ENCODE results near the gene PTPRU. TPM values are rescaled to one million over a fixed set of nuclear protein-coding genes. Genes with fewer than 3 reads are reported as not detected.

PTPRU gene
- total and polyA plus RNA-seq, 2 of the 8 experiments (the other 6 are each of a cell fraction or from before 2014, with no cell fraction given): 33.8 to 41.8 TPM

- Histone ChIP-seq H3K4me1 (replicated peaks in 1 of 4; ENCODE audit: control insufficient read depth in 3 of 4, insufficient read depth in 4 of 4, low read length in 3 of 4) (peaks cover 0 to 16% (median 12%) of the 10 kb centered on the region in 4 experiments; a peak in 6 of 7 replicates), H2BK20ac (ENCODE audit: low read length) (no peak overlapping the region), H4K8ac (ENCODE audit: extremely low read depth, insufficient read depth, low read length) (peak overlapping the region; percentile 65; the same call in 1 of the 2 replicates), H3K79me1 (ENCODE audit: low read depth, low read length) (peaks cover 4% of the 10 kb centered on the region; the same call in 1 of the 2 replicates), H2BK5ac (ENCODE audit: low read depth, low read length) (no peak overlapping the region; the same call in 1 of the 2 replicates), H3K14ac (ENCODE audit: insufficient read length) (no peak overlapping the region), H3K79me2 (ENCODE audit: control insufficient read depth in 1 of 2, insufficient read depth in 2 of 2, low read length in 2 of 2) (no peaks in the 10 kb centered on the region), H3K56ac (replicated peaks; ENCODE audit: insufficient read length, low read depth, low read length) (no peak overlapping the region), H3K4me2 (ENCODE audit: insufficient read depth in 1 of 2, low read depth in 2 of 2, low read length in 2 of 2) (no peak overlapping the region), H2BK120ac (replicated peaks; ENCODE audit: low read depth, low read length) (no peak overlapping the region), H2BK15ac (ENCODE audit: low read length) (no peak overlapping the region), H3K9ac (replicated peaks in 1 of 4; ENCODE audit: extremely low read depth in 1 of 4, low read depth in 3 of 4, low read length in 3 of 4) (no peak overlapping the region; a peak in 1 of 7 replicates), H2BK12ac (ENCODE audit: low read depth, low read length) (no peak overlapping the region), H3K27ac (ENCODE audit: low read depth, low read length) (no peak overlapping the region), H3K23ac (ENCODE audit: insufficient read length) (no peak overlapping the region), H3K23me2 (ENCODE audit: low read depth, low read length) (peaks cover 4% of the 10 kb centered on the region), H3K27me3 (replicated peaks in 1 of 4; ENCODE audit: control insufficient read depth in 3 of 4, extremely low read depth in 1 of 4, insufficient read depth in 3 of 4, low read length in 3 of 4) (no peaks in the 10 kb centered on the region), H2AK5ac (ENCODE audit: low read depth, low read length) (no peak overlapping the region), H4K20me1 (replicated peaks in 1 of 2; ENCODE audit: control insufficient read depth in 1 of 2, insufficient read depth in 2 of 2, low read length in 2 of 2) (no peaks in the 10 kb centered on the region), H3K4ac (replicated peaks; ENCODE audit: insufficient read length, low read depth, low read length) (no peak overlapping the region), H4K91ac (replicated peaks; ENCODE audit: insufficient read length, low read length) (no peak overlapping the region), H3K4me3 (ENCODE audit: extremely low read depth in 1 of 4, insufficient read depth in 2 of 4, low read depth in 3 of 4, low read length in 4 of 4) (no peak overlapping the region), H3K18ac (ENCODE audit: extremely low read depth, low read length) (no peak overlapping the region), H3K9me3 (ENCODE audit: insufficient read depth in 2 of 2, low read depth in 1 of 2, low read length in 1 of 2) (no peaks in the 10 kb centered on the region), H3K36me3 (ENCODE audit: control insufficient read depth in 2 of 4, insufficient read depth in 4 of 4, low read length in 3 of 4) (peaks cover 0 to 7% (median 0%) of the 10 kb centered on the region in 4 experiments; a peak in 1 of 8 replicates), H4K5ac (ENCODE audit: insufficient read length, low read depth, low read length) (no peak overlapping the region), H2AFZ (ENCODE audit: low read length) (no peak overlapping the region)
- 95% methylated on average over 11 of the region's 11 CpGs; no CpG with 5 or more reads in 1 of the 2 experiments for WGBS, 2 experiments (ENCODE audit: extremely low coverage in 1 of 2, insufficient coverage in 1 of 2, insufficient read length in 1 of 2, insufficient replicate concordance in 2 of 2, low coverage in 1 of 2, low lambda C conversion rate in 2 of 2, missing lambda C conversion rate in 1 of 2)
- CTCF ChIA-PET (ENCODE audit: partially characterized antibody): no interaction called here
- FAIRE-seq (no peak), DNase-seq (ENCODE audit: low read depth in 1 of 2, low spot score in 2 of 2) (no peak)
- POLR2A ChIA-PET (ENCODE audit: partially characterized antibody): interaction anchor here (1.3 kb wide), 1 partner anchor 23 kb away, joined by 4 read pairs; no protein-coding TSS in a partner anchor
- no peak for TF ChIP-seq BACH1 (IDR thresholded peaks at IDR 0.05; ENCODE audit: low read length)
- TF ChIP-seq SP2 (IDR thresholded peaks at IDR 0.05; ENCODE audit: low read length): no peak
- TF ChIP-seq NRF1 (IDR thresholded peaks at IDR 0.05; ENCODE audit: low read depth, low read length): no peak
- TF ChIP-seq TAF7 (optimal IDR thresholded peaks at IDR 0.05; ENCODE audit: borderline replicate concordance, low read depth, low read length): no peak
- no peak for TF ChIP-seq CHD2 (IDR thresholded peaks at IDR 0.05; ENCODE audit: low read length)
- TF ChIP-seq RNF2 (IDR thresholded peaks at IDR 0.05; ENCODE audit: borderline replicate concordance, low read depth, low read length, missing control alignments, poor library complexity, severe bottlenecking): no peak
- TF ChIP-seq CEBPB (IDR thresholded peaks at IDR 0.05; ENCODE audit: low read depth, low read length): no peak
- TF ChIP-seq GTF2F1 (IDR thresholded peaks at IDR 0.05; ENCODE audit: borderline replicate concordance, low read depth, low read length): no peak
- TF ChIP-seq CBX8 (IDR thresholded peaks at IDR 0.05; ENCODE audit: borderline replicate concordance, low read depth, low read length): no peak
- no peak for TF ChIP-seq JUND (IDR thresholded peaks at IDR 0.05; ENCODE audit: low read length)
- no peak for TF ChIP-seq SIN3A (conservative IDR thresholded peaks at IDR 0.05 in 1 of 2, IDR thresholded peaks at IDR 0.05 in 1 of 2; ENCODE audit: low read depth in 1 of 2, low read length in 2 of 2)
Measured at GRCh38 chr1:29279951-29280391, 43.6 kb downstream of the PTPRU start.

Measured in H1 (cell line).